Measurements from ENCODE around the gene HTR6. TPM values are rescaled to one million over a fixed set of nuclear protein-coding genes. Genes with fewer than 3 reads are reported as not detected.

HTR6 gene
- total RNA-seq, 1 experiment from 2014 or later: 0.57 TPM

DNA sequence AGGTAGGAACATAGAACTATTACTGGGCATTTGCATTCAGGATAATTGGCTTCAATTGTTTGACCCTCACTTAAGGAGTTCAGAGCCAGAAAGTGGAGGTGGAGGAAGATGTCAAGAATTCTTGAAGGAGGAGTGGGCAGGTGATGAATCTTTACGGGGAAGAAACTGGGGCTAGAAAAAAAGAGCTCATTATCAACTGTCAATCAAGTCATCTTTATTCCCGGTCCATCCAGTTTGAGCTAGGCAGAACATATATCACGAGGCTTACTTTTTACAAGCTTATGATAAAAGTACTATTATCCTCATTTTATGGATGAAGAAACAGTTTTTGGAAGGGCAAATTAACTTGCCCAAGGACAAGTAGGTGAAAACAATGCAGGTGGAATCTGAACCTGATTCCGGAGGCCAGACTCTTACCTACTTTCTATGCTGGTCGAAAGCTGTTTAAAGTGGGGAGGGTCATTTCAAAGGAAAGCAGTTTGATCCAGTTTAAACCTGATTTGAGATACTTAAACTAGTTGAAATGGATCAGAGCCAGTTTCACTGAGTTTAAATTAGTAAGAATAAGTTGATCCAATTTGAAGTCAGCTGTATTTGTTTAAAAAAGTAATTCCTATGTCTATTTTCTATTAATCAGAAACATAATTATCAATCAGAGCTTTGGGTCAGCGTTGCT is 33.8 kb upstream of the HTR6 start:
- no peaks in the 10 kb centered on the region for H3K9me2 ChIP-seq (ENCODE audit: insufficient read depth)
- ATAC-seq (no peak), DNase-seq (ENCODE audit: low read depth, low spot score) (no peak)
- TF ChIP-seq ELF1 (IDR thresholded peaks at IDR 0.05; ENCODE audit: borderline replicate concordance, low read depth) (no peak), ZFX (IDR thresholded peaks at IDR 0.05) (no peak), SIN3A (IDR thresholded peaks at IDR 0.05; ENCODE audit: low read depth) (no peak), CBX3 (IDR thresholded peaks at IDR 0.05; ENCODE audit: low read depth) (no peak), YY1 (IDR thresholded peaks at IDR 0.05; ENCODE audit: extremely low read depth, insufficient replicate concordance, low read depth, low read length) (no peak), POLR2A (IDR thresholded peaks at IDR 0.05; ENCODE audit: borderline replicate concordance, extremely low read depth, insufficient read depth, insufficient read length) (no peak), JUND (IDR thresholded peaks at IDR 0.05) (no peak)
- TF ChIP-seq, protein P1, sequence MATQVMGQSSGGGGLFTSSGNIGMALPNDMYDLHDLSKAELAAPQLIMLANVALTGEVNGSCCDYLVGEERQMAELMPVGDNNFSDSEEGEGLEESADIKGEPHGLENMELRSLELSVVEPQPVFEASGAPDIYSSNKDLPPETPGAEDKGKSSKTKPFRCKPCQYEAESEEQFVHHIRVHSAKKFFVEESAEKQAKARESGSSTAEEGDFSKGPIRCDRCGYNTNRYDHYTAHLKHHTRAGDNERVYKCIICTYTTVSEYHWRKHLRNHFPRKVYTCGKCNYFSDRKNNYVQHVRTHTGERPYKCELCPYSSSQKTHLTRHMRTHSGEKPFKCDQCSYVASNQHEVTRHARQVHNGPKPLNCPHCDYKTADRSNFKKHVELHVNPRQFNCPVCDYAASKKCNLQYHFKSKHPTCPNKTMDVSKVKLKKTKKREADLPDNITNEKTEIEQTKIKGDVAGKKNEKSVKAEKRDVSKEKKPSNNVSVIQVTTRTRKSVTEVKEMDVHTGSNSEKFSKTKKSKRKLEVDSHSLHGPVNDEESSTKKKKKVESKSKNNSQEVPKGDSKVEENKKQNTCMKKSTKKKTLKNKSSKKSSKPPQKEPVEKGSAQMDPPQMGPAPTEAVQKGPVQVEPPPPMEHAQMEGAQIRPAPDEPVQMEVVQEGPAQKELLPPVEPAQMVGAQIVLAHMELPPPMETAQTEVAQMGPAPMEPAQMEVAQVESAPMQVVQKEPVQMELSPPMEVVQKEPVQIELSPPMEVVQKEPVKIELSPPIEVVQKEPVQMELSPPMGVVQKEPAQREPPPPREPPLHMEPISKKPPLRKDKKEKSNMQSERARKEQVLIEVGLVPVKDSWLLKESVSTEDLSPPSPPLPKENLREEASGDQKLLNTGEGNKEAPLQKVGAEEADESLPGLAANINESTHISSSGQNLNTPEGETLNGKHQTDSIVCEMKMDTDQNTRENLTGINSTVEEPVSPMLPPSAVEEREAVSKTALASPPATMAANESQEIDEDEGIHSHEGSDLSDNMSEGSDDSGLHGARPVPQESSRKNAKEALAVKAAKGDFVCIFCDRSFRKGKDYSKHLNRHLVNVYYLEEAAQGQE (IDR thresholded peaks at IDR 0.05; ENCODE audit: low read depth): no peak
- TF ChIP-seq, protein P2, sequence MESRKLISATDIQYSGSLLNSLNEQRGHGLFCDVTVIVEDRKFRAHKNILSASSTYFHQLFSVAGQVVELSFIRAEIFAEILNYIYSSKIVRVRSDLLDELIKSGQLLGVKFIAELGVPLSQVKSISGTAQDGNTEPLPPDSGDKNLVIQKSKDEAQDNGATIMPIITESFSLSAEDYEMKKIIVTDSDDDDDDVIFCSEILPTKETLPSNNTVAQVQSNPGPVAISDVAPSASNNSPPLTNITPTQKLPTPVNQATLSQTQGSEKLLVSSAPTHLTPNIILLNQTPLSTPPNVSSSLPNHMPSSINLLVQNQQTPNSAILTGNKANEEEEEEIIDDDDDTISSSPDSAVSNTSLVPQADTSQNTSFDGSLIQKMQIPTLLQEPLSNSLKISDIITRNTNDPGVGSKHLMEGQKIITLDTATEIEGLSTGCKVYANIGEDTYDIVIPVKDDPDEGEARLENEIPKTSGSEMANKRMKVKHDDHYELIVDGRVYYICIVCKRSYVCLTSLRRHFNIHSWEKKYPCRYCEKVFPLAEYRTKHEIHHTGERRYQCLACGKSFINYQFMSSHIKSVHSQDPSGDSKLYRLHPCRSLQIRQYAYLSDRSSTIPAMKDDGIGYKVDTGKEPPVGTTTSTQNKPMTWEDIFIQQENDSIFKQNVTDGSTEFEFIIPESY (IDR thresholded peaks at IDR 0.05; ENCODE audit: extremely low read depth, insufficient replicate concordance, low read length): no peak
- no peak overlapping the region for H3K4me2 ChIP-seq (ENCODE audit: low read length)
- H4K20me1 ChIP-seq (ENCODE audit: insufficient read depth): no peaks in the 10 kb centered on the region
- H3K27me3 ChIP-seq (ENCODE audit: insufficient read depth, low read length): no peaks in the 10 kb centered on the region
- peaks cover 1 to 2% of the 10 kb centered on the region in 2 experiments; a peak in 1 of 4 replicates for H3K36me3 ChIP-seq (ENCODE audit: control insufficient read depth in 1 of 2, insufficient read depth in 2 of 2, low read length in 2 of 2)
- ChIA-PET RAD21 (ENCODE audit: low non-redundant PET in 1 of 2, low total read pairs in 2 of 2, uncharacterized antibody in 2 of 2, unreplicated experiment in 2 of 2) (no interaction called here), POLR2A (no interaction called here), CTCF (interaction anchor here (2.0 kb wide), 1 partner anchor 23 kb away, joined by 5 read pairs; no protein-coding TSS in a partner anchor)
- TSS peak; percentile 34 for BruUV-seq (replicated peaks)
- intact Hi-C loops (cut with micrococcal nuclease): no loop called here
- H3K9me3 ChIP-seq (ENCODE audit: control insufficient read depth in 1 of 2, insufficient read depth in 1 of 2, low read depth in 1 of 2, low read length in 2 of 2): no peaks in the 10 kb centered on the region
- no peak overlapping the region for H3K9ac ChIP-seq (ENCODE audit: low read length)
- no peak overlapping the region for H3K27ac ChIP-seq (ENCODE audit: low read depth, low read length)
- peaks cover 0 to 4% of the 10 kb centered on the region in 2 experiments; a peak in 2 of 4 replicates for H3K4me1 ChIP-seq (ENCODE audit: control insufficient read depth in 1 of 2, insufficient read depth in 2 of 2, low read length in 2 of 2)
- no peaks in the 10 kb centered on the region for H3K79me2 ChIP-seq (ENCODE audit: insufficient read depth, low read length)
- no peak overlapping the region for H3K4me3 ChIP-seq (replicated peaks in 1 of 2; ENCODE audit: low read depth in 1 of 2, low read length in 2 of 2)
- no peak overlapping the region for H2AFZ ChIP-seq (ENCODE audit: low read depth, low read length, poor library complexity, severe bottlenecking)
